ENCODE measurements around the gene CDC42EP1.
"Not testable (repeated sequence)": the region's sequence is repeated elsewhere in the genome, so short reads cannot be mapped to it uniquely, and the experiment has no call there.

CDC42EP1 gene, protein sequence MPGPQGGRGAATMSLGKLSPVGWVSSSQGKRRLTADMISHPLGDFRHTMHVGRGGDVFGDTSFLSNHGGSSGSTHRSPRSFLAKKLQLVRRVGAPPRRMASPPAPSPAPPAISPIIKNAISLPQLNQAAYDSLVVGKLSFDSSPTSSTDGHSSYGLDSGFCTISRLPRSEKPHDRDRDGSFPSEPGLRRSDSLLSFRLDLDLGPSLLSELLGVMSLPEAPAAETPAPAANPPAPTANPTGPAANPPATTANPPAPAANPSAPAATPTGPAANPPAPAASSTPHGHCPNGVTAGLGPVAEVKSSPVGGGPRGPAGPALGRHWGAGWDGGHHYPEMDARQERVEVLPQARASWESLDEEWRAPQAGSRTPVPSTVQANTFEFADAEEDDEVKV

DNA sequence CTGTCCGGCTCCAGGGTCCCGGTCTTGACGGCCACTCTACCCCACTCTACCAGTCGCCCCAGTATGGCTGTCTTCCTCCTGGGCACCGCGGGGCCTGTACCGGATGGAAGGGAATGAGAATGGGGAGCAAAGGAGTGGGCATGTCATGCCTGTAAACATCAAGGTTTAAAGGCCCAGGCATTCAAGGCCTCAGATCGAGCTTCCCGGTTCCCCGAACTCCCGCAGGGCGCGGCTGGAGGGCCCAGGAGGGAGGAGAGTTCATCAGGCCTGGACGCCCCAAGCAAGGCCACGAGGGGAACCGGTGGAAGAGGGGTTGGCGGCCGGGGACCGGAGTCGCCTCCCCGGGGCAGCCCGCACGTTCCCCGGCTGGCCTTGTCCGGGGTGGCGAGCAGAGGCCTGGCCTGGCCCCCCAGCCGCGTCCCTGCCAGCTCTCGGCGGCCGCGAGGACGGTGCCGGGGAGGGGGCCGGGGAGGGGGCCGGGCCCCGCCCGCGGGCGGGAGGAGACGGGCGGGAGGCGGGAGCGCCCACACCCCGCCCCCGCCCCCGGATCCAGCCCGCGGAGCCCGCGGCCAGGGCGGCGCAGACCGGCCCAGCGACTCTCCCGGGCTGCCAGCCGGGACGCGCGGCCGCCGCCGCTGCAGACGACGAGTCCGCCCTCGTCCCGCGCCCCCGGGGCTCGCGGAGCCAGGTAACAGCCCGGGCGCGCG lies at the start of gene CDC42EP1:
CDC42EP1 (plus strand) TSS at position 580 of the 707 bp plus-strand sequence. CDS start 5,870 bp downstream, outside the sequence.
- no peak for DNase-seq (ENCODE audit: low read depth in 1 of 2, low spot score in 1 of 2)

DNA sequence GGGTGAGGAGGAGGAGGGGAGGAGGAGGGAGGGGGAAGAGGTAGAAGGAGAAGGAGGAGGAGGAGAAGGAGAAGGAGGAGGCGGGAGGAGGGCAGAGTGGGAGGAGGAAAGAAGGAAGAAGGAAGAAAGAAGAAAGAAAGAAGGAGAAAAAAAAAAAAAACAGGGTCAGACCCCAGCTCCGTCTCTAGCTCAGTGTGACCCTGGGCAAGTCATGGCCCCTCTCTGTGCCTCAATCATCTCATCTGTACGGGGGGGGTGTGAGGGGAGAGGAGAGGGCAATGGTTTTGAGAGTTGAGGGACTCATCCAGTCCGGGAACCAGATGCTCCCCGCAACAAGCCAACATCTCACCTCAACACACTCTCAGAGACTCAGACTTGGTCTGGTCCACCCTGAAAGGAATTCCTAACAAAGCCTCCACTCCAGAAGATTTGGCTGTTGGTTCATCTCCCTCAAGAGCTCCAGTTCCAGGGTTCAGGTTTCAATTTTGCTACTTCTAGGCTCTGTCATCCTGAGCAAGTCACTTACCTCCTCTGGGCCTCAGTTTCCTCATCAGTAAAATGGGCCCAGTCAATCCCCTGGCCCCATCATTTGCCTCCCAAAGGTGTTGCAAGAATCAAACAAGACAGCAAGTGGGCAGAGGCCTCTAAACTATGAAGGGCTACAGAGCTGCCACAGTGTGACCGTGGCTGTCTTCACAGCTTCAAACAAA lies 48.7 kb upstream of the CDC42EP1 start:
- no peak for DNase-seq (ENCODE audit: low read depth in 1 of 2, low spot score in 1 of 2)

DNA sequence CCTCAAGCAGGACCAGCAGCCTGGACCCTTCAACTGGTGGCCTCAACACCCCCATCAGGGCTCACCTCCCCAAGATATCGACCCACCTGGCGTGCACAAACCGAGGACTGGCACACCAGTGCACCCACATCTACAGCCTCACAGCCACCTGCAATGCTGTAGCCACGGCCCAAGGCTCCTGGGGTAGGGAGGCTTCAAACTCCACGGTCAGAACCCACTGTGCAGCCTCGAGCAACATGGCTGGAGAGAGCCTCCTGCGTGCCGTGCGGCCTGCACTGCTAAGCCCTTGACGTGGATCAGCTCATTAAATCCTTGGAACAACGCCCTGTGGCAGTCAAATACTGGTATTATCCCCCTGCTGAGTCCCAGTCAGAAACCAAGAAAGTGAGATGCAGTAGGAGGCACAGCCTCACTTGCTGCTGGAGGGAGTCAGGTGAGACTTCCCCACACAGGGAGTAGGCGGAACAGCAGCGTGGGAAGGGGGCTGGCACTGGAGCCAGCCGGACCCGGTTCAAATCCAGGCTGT lies 45.7 kb upstream of the CDC42EP1 start:
- DNase-seq (ENCODE audit: low read depth in 1 of 2, low spot score in 1 of 2): no peak

DNA sequence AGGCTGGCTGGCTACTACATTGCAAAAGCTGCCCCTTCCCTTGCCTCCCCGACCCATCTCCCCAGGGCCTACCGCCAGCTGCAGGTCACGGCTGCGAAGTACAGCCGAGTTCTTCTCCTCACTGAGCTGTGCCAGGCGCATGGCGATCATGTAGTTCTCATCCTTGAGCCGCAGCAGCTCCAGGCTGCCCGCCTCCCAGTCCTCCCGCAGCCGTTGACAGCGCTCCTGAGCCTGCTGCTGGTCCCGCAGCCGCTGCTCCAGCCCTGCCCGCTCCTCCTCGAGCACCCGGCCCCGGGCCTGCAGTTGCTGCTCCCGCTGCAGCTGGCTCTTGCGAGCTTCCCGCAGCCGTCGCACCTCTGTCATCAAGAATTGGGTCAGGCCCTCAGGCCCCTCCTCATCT lies 44.4 kb upstream of the CDC42EP1 start:
- DNase-seq (ENCODE audit: low read depth in 1 of 2, low spot score in 1 of 2): no peak

DNA sequence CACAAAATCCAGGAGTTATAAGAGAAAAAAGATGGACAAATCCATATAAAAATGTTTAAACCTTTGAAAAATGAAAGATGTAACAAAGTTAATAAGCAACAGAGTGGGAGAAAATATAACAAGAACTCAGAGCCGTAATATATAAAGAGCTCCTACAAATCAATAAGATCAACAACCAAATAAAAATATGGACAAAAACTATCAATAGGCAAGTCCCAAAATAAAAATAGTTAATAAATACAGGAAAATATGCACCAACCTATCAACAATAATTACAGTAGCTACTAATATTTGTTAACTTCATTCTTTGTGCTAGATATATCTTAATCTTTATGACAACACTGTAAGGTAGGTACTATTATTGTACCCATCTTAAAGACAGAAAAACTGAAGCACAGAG lies 43.8 kb upstream of the CDC42EP1 start:
- DNase-seq (ENCODE audit: low read depth in 1 of 2, low spot score in 1 of 2): no peak

DNA sequence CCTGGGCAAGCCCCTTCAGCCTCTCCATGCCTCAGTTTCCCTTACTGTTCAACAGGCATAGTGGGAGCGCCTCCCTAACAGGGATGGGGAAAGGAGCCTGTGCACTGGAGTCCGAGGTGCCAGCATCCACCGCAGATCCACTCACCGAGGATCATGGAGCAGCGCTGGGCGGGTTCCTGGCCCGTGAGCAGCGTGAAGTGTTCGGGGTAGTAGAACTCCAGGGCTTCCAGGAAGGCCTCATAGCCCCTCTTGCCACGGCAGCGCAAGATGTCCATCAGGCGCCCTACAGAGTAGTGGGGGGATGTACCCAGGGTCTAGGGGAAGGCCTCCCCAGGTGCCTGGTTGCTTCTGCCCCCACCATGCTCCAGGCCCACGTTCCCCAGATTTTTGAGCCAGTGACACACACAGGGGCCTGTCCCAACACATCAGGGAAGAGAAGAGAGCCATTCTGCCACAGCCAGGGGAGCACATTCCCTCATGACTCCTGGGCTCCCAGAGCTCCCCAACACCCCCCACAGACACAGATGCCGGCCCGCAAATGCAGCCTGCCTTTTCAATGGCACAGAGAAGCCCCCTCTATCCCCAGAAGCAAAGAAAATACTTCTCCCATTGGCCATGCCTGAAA lies 42.3 kb upstream of the CDC42EP1 start:
- DNase-seq (ENCODE audit: low read depth in 1 of 2, low spot score in 1 of 2): no peak

DNA sequence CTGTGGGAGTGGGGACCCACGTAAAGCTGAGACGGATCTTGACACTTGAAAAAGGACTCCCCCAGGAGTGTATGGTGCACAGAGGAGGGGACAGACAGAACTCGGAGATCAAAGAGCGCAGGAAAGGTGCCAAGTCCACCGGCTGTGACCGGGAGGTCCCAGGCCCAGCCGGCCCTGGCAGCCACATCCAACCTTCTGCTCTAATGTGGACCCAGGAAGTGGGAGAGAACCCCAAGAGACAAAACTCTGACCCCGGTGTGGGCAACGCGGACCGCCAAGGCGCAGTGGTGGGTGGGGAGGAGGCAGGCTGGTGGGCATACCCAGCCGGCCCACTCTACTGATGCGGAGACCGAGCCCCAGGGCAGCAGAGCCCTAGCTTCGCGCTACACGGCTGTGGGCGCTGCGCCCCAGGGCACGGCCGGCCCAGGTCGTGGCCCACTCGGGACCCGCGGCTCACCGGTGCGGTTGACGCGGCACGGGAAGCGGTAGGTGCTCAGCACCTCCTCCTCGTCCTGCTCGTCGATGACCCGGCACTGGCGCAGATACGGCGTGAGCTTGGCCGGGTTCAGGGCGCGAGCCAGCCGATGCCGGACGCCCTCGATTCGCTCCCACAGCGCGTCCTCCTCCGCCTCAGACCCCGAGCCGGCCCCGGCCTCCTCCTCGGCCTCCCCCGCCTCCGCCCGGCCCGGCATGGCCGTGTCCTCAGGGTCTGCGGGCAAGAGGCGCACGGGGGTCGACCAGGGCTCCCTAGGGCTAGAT lies 41.6 kb upstream of the CDC42EP1 start:
- DNase-seq (ENCODE audit: low read depth in 1 of 2, low spot score in 1 of 2): no peak

DNA sequence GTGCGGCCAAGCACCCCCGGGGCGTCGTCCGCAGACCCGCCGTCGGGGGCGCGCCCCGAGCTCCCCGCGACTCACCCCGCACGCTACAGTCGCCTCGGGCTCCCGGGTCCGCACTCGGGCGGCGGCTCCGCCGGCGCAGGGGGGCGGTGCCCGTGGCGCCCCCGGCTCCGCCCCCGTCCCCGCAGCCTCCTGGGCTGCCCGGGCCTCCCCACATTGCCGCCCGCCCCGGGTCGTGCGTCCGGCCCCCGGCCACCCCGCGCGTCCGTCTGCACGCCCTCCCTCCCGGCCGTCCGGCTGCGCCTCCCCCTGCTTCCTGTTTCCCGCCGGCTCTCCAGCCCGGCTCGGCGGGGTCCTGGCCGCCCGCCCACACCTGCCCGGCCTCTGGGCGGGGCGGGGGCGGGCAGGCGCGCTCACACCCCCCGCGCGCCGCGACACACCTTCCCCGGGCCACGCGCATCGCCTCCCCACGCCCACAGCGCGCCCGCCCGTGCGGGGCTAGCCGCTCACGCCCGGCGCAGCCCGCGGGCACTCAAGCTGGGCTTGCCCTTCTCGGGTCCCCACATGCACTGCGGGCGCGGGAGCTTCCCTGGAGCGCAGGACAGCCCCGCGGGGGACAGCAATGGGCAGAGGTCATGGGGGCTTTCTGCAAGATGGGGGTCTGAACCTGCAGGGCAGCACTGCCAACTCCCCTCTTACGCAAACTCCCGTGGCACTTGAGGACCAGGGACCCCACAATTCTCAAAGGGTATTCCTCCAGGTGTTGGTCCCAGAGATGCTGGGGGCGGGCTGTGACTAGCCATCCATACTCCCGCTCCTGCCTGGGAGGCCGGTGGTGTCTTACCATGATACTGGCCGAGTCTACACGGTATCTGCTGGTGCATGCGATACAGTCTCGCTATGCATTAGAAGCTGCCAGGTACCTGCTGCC lies 40.7 kb upstream of the CDC42EP1 start, which contains the start of gene CARD10:
CARD10 (minus strand) TSS at position 148 of the 928 bp plus-strand sequence. CDS start 215 bp downstream, outside the sequence.
- DNase-seq (ENCODE audit: low read depth in 1 of 2, low spot score in 1 of 2): no peak

DNA sequence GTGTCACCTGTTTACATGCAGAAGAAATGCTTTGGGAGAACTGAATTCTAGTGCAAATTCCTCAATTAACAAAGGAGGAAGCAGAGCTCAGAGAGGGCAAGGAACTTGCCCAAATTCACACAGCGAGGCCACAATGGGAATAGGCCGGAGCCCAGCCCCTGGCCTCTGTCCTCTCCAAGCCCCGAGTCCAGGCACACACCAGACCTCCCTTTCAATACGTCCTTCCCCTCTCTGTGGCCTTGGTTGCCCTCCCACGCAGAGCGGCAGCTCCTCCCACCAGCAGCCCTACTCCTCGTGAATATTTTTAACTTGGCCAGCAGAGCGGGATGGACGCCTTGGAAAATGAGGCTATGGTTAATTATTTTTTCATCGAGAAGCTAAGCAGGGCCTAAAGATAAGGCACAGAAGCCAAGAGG lies 39.5 kb upstream of the CDC42EP1 start:
- no peak for DNase-seq (ENCODE audit: low read depth in 1 of 2, low spot score in 1 of 2)

DNA sequence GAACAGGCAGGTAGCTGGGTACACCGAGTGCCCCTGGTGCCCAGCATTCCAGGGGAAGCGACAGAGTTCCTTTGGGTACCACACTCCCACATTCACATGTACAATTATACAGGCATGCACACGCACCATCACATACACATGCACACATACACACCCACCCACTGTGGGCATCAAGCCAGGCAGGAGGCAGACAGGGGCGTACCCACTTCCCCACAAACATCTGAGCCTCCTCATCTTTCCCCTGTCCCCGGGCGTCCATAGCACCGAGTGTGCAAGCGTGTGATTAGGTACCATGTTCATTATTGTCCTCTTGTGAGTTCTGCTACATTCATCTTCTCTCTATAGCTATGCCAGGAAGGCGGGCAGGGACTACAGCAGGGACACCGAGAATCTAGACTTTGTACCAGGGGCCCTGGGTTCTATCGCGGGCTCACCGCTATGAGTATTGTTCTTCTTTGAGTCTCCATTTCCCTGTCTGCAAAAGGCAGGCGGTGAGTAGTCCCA lies 39.0 kb upstream of the CDC42EP1 start:
- no peak for DNase-seq (ENCODE audit: low read depth in 1 of 2, low spot score in 1 of 2)

DNA sequence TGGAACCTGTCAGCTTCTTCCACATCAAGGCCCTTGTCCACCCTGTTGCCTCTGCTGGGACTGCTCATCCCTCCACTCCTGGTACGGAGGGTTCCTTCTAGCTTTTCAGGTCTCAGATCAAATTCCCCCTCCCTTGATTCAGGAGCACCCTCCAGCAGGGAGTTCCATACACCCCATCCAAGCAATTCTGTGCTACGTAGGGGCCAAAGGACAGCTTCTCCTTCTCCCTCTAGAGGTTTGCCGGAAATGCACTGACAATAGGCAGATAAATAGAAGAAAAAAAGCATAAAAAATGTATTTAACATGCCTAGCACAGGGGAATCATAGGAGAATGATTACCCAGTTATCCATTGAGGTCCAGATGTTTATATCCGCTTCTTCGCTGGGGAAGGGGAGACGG lies 37.8 kb upstream of the CDC42EP1 start:
- DNase-seq (ENCODE audit: low read depth in 1 of 2, low spot score in 1 of 2): no peak

DNA sequence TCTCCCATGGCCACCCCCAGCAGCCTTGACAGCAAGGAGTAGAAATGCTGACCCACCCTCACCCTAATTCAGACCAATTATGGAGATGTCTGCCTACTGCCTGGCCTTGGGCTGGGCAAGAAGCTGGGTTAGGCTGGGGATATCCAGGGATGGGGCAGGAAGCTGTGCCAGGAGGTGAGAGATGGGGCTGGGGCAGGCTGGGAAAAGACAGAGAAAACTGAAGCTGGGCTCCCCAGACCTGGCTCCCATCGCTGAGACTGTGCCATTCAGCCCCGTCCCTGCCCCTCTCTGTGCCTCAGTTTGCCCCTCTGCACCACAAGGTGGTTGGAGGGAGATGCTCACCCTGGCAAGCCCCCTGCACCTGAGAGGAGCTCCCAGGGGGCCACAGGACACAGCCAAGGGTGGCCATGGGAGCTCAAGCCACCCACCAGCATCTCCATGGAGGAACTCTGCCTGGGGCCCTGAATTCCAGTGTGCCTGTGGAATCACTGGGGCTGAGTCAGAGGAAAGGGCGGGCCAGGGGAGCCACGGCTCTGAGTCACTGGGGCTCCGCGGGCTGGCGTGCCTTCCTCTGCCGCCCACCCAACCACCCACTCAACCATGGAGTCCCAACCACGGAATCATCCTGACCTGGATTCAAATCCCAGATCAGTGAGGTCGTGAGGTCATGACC lies 35.1 kb upstream of the CDC42EP1 start:
- no peak for DNase-seq (ENCODE audit: low read depth in 1 of 2, low spot score in 1 of 2)

DNA sequence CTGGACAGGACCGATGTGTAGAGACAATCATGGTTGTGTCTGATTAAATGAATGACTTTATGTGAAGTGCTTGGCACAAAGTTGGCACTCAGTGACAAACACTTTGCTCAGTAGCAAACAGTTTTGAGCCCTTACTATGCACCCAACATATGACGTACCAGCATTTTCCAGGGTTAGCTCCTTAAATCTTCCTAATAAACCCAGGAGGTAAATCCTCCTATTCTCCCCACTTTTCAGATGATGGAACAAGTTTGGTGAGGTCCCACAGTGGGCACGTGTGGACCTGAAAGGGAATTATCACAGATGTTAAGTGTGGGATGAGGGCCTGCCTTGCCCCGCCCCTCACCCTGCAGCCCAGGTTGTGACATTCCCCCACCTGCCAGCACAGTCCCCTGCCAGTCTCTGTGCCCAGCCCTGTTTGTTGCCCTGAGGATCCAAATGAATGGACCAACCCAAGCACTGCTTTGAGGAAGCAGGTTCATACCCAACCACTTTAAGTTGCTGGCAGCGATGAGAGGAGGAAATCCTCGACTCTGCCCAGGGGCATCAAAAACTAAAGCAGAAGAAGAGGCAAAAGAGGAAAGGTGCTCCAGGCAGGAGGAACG lies 34.4 kb upstream of the CDC42EP1 start:
- DNase-seq (ENCODE audit: low read depth in 1 of 2, low spot score in 1 of 2): no peak

DNA sequence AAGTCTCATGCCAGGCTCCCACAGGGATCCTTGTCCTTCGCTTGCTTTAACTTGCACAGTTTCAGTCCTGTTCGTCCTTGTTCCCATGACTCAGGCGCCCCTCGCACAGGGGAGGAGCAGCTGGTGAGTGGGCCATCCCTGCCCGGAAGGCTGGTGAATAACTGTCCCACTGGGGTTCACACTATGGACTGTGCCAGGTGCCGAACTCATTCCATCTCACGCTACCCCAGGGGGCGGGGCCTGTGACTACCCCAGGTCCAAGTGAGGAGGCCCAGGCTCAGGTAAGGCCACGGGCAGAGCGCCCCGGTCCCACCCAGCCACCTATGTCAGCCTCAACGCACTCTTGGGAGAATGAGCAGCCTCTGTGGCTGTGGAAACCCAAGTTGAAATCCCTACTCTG lies 33.9 kb upstream of the CDC42EP1 start:
- no peak for DNase-seq (ENCODE audit: low read depth in 1 of 2, low spot score in 1 of 2)

DNA sequence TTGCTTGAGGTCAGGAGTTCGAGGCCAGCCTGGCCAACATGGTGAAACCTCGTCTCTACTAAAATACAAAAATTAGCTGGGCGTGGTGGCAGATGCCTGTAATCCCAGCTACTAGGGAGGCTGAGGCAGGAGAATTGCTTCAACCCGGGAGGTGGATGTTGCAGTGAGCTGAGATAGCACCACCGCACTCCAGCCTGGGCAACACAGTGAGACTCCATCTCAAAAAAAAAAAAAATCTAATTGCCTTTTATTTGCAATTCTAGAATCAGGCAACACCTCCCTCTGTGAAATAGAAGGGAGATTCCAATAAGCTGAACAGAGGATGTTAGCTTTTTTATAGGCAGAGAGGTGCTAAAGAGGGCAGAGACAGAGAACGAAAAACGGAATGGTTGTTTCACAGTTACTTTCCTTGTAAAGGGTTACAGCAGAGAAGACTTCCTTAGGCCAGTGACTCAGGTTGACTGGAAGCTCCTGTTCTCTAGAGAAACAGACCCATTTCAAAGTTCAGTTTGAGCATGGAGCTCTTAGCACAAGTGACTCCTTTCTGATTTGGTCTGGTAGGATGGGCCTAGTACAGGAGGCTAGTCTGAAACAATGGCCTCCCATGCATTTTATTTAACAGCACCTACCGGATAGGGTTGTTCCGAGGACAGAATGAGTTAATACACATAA lies 33.1 kb upstream of the CDC42EP1 start:
- DNase-seq (ENCODE audit: low read depth in 1 of 2, low spot score in 1 of 2): not testable (repeated sequence)

DNA sequence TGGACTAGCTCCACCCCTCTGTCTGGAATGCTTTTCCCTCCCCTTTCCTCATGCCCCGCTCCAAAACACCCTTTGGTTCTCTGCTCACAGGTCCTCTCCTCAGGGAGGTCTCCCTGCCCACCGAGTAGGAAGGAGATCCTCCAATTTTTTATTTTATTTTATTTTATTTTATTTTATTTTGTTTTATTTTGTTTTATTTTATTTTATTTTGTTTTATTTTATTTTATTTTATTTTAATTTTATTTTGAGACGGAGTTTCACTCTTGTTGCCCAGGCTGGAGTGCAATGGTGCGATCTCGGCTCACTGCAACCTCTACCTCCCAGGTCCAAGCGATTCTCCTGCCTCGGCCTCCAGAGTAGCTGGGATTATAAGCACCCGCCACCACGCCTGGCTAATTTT lies 32.3 kb upstream of the CDC42EP1 start:
- DNase-seq (ENCODE audit: low read depth in 1 of 2, low spot score in 1 of 2): not testable (repeated sequence)

DNA sequence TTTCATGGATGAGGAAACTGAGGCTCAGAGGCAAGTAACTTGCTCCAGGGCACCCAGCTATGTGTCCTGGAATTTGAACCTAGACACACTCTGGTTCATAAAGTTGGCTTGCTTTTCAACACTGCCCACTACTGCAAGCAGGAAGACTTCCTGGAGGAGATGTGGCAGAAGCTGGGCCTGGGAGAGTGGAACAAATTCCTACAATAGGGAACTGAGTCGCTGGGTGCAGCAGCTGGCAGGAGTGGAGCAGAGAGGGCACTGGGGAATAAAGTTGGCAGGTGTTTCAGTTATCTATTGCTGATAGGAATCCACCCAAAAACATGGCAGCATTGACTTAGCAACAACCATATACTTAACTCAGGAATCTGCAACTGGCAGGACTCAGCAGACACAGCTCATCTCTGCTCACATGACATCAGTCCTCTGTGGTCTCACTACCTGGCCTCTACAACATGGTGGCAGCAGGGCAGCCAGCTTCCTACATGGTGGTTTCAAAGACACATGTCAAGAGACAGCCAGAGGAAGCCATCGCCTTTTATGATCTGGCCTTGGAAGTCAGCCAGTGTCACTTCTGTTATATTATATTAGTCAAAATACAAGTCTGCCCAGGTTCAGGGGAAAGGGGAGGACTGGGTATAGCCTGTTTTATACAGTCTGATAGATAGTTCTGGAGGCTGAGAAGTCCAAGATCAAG lies 30.5 kb upstream of the CDC42EP1 start:
- no peak for DNase-seq (ENCODE audit: low read depth in 1 of 2, low spot score in 1 of 2)

Data from activated T-helper 1 cell treated with anti-CD3 and anti-CD28 coated beads, Interleukin-2, amount 50 U/mL, for 16 hours (primary cell).